Stimulated activated naive CD8-positive, alpha-beta T cell treated with anti-CD3 and anti-CD28 coated beads, Interleukin-15, Interleukin-2, amounts not matched to agents 100 ng/mL and 50 ng/mL, for 24 hours (primary cell): ENCODE data around the gene SNAI3.

Experiments
- H3K27ac Mint-ChIP-seq: one replicate; pipeline ENCODE4 v1.8.0; 2021; ENCODE audit warnings: mild to moderate bottlenecking, mixed read lengths
- H3K27me3 Mint-ChIP-seq: one replicate; pipeline ENCODE4 v1.8.0; 2021; ENCODE audit warnings: mixed read lengths
- H3K36me3 Mint-ChIP-seq: one replicate; pipeline ENCODE4 v1.8.0; 2021; ENCODE audit warnings: low read depth, mixed read lengths
- H3K4me1 Mint-ChIP-seq: one replicate; pipeline ENCODE4 v1.8.0; 2021; ENCODE audit warnings: low read depth, mixed read lengths
- H3K4me3 Mint-ChIP-seq: one replicate; pipeline ENCODE4 v1.8.0; 2021; ENCODE audit warnings: mild to moderate bottlenecking, mixed read lengths
- H3K9me3 Mint-ChIP-seq: one replicate; pipeline ENCODE4 v1.8.0; 2021; ENCODE audit warnings: mixed read lengths

SNAI3 gene

DNA sequence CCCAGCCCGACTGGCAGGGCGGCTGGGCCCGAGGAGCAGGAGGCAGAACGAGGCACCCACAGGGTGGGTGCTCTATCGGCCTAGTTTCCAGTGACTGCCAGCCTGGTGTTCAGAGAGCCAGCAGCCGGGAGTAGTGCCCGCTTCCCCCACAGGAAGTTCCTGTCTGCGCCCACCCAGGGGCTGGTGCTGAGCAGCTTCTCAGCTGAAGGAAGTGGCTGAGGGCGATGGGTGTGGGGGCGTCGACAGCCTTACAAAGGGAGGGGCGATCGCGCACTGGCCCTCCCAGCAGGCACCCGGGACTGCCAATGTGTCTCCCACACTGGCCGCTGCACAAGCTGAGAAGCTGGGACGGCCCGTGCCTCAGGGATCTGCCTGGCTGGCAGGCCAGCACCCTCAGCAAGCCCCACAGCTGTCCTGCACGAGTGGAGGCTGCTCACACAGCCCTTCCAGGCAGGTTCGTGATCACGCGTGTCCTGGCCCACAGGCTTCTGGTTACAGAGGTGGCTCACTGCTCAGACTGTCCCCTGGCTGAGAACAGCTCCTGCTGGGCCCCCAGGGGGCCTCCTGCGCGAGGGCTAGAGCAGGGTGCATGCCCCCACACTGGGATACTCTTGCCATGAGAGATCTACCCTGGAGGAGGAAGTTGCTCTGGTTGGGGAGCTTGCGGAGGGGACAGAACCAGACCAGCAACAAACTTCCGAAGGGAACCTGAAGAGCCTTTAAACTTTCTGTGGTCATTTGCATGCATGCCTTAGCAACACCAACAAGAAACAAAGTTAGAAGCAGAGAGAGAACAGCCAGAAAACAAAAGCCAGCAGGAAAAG is 17.4 kb upstream of the SNAI3 start:
- H3K36me3 Mint-ChIP-seq = peaks cover 13% of the 10 kb centered on the region
- H3K27me3 Mint-ChIP-seq = no peaks in the 10 kb centered on the region
- no peaks in the 10 kb centered on the region for H3K9me3 Mint-ChIP-seq
- H3K27ac Mint-ChIP-seq = peak overlapping the region; percentile 97
- peaks cover 72% of the 10 kb centered on the region for H3K4me1 Mint-ChIP-seq
- H3K4me3 Mint-ChIP-seq = peak overlapping the region; percentile 96

DNA sequence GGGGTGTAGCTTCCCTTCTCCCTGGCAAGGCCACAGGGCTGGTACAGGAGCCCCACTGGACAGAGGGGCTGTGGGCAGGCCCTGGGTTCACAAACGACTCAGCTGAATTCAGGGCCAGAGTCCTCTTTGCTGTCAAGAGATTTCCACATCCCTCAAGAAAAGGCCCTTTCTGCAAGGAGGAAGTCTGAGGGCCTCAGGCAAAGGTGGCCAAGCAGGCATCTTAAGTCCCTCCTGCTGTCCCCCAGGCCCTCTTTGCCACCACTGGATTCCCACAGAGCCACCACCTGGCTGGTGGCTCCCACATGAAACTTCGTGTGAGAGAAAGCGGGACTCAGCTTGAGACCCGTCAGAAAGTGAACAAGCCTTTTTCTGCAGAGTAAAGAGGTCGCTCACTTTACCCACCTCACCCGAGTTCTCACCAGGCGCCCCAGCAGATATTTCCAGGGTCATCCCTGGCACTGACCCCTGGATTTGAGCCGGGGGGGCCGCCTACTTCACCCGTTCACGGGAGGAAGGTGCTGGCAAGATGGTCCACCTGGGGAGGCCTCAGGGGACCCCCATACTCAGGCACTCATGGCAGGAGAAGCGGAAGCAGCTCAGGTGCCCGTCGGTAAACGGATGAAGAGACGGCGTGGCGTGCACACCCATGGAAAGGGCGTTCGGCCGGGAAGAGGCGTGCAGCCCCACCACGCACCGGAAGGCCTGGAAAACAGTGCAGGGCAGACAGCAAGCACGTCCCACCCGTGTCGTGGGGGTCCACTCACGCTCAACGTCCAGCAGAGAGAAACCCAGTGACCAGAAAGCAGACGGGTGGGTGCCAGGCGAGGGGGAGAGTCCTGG is 16.3 kb upstream of the SNAI3 start:
- H3K27me3 Mint-ChIP-seq = no peaks in the 10 kb centered on the region
- H3K36me3 Mint-ChIP-seq = peaks cover 13% of the 10 kb centered on the region
- H3K4me3 Mint-ChIP-seq = peak overlapping the region; percentile 96
- peak overlapping the region; percentile 97 for H3K27ac Mint-ChIP-seq
- H3K4me1 Mint-ChIP-seq = peaks cover 77% of the 10 kb centered on the region
- no peaks in the 10 kb centered on the region for H3K9me3 Mint-ChIP-seq

DNA sequence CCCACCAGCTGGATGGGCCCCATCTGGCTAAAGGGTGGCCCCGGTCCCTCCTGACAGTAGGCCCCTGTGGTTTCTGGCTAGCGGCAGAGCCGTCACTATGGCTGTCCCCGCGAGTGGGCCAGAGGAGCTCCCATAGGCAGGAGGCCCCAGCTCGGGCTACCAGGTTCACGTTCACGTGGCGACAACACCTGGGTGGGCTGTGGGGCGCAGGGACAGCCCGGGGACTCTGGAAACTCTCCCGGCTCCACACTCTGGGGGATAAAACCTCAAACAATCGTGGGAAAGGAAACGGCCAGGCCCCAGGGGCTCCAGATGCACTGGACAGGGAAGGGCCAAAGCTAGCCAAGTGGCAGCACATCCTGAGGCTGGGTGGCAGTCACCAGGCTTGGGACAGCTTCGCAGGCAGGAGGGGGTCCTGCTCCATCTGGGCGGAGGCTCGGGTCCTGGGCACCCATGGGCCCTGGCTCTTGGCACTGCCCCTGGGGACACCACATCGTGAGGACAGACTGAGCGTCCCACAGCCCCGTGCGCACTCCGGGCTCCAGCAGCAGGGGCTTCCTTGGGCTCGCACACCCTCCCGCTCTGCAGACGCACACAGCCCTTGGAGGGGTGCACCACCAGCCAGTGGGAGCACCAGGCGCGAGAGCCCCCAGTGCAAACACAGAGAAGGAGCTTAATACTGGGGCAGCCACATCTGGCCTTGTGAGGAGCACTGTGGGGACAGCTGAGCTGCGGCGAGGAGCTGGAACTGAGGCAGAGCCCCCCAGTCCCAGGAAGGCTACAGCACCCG is 15.5 kb upstream of the SNAI3 start:
- peak overlapping the region; percentile 97 for H3K27ac Mint-ChIP-seq
- peak overlapping the region; percentile 96 for H3K4me3 Mint-ChIP-seq
- peaks cover 70% of the 10 kb centered on the region for H3K4me1 Mint-ChIP-seq
- no peaks in the 10 kb centered on the region for H3K9me3 Mint-ChIP-seq
- no peaks in the 10 kb centered on the region for H3K27me3 Mint-ChIP-seq
- peaks cover 13% of the 10 kb centered on the region for H3K36me3 Mint-ChIP-seq

DNA sequence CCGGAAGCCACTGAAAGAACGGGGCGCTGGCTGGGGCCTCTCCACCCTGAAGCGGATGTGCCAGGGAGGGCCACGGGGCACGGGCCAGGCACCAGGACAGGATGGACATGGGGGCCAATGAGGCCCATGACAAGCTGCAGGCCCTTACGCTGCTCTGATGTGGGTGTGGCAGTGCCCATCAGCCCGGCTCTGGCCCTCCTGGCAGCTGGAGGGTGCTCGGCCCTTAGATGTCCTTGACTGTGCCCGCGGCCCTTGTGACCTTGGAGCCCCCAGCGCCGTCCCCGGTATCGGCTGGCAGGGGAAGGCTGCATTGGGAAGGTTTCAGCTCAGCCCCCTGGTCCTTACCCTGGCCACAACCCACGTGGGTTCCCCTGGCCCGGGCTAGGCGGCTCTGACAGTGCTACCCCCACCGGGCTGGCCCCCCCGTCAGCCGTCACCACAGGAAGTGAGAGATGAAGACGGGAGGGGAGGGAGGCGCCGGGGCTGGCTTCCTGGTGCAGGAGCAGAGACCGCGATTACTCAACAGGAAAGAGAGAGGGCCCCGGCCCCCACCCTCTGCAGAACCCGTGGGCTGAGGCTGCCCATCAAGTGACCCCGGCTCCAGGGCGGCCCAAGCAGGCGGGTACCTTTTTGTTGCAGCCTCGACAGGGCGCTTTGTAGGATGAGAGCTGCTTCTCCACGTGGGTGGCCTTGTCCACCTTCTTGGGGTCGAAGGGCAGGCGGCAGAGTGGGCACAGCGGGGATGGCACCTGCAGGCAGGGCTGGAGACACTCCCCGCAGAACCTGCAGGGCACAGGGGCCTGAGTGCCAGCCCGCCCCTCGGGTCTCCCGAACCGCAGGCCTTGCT is 14.6 kb upstream of the SNAI3 start:
- Mint-ChIP-seq H3K27me3 (no peaks in the 10 kb centered on the region), H3K9me3 (no peaks in the 10 kb centered on the region), H3K4me3 (peak overlapping the region; percentile 96), H3K4me1 (peaks cover 70% of the 10 kb centered on the region), H3K36me3 (peaks cover 13% of the 10 kb centered on the region), H3K27ac (peak overlapping the region; percentile 94)

DNA sequence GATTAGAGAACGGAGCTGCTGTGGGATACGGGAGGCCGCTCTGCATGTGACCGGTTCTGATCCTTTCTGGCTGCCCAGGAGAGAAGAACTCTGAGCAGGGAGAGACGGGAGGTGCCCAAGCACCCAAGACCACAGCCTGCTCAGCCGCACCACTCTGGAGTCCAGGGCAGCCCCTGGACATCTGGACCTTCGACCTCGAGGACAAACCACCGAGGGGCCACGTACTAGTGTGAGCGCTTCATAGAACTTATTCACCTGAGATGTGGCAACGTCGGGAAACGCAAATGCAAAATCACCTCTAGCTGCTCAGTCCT is 14.0 kb upstream of the SNAI3 start:
- peaks cover 13% of the 10 kb centered on the region for H3K36me3 Mint-ChIP-seq
- H3K27ac Mint-ChIP-seq = peak overlapping the region; percentile 94
- H3K4me3 Mint-ChIP-seq = peak overlapping the region; percentile 96
- H3K4me1 Mint-ChIP-seq = peaks cover 68% of the 10 kb centered on the region
- H3K9me3 Mint-ChIP-seq = no peaks in the 10 kb centered on the region
- no peaks in the 10 kb centered on the region for H3K27me3 Mint-ChIP-seq

DNA sequence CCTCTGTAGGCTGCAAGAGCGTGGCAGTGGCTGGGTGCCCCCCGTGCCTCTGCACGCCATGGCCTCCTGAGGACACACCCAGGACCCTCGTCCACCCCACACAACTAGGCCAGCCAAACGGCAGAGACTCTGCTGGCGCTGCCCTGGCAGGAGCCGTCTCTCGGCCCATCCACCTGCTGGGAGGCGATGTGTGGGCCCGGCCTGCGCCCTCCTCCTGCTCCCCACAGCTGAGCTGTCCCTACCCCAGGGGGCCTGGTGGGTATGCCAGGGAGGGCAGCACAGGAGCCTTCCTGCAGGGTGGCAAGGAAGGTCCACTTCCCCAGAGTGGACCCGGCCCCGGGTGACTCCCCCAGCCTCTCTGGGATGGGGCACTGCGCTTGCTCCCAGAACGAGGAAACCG is 12.9 kb upstream of the SNAI3 start:
- Mint-ChIP-seq H3K9me3 (no peaks in the 10 kb centered on the region), H3K27me3 (no peaks in the 10 kb centered on the region), H3K4me1 (peaks cover 58% of the 10 kb centered on the region), H3K4me3 (no peak overlapping the region), H3K36me3 (peaks cover 13% of the 10 kb centered on the region), H3K27ac (no peak overlapping the region)

DNA sequence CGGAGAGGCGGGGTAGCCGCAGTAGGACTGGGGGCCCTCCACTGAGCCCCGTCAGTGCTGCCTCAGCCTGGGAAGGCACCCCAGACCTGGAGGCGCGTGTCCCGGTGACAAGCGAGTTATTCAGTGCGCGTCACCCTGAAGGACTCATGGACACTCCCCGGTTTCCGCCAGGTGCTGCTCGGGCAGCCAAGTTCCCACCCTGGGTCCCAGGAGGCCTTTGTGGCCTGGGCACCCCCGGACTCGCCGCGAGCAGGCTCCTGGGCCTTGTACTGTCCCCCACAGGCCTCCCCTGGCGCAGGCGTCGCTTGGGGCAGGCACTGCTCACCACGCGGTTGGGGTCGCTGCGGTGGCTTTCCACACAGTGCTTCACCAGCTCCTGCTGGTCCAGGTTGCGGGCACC is 12.3 kb upstream of the SNAI3 start:
- Mint-ChIP-seq H3K9me3 (no peaks in the 10 kb centered on the region), H3K4me1 (peaks cover 53% of the 10 kb centered on the region), H3K4me3 (no peak overlapping the region), H3K27ac (no peak overlapping the region), H3K27me3 (no peaks in the 10 kb centered on the region), H3K36me3 (peaks cover 13% of the 10 kb centered on the region)

DNA sequence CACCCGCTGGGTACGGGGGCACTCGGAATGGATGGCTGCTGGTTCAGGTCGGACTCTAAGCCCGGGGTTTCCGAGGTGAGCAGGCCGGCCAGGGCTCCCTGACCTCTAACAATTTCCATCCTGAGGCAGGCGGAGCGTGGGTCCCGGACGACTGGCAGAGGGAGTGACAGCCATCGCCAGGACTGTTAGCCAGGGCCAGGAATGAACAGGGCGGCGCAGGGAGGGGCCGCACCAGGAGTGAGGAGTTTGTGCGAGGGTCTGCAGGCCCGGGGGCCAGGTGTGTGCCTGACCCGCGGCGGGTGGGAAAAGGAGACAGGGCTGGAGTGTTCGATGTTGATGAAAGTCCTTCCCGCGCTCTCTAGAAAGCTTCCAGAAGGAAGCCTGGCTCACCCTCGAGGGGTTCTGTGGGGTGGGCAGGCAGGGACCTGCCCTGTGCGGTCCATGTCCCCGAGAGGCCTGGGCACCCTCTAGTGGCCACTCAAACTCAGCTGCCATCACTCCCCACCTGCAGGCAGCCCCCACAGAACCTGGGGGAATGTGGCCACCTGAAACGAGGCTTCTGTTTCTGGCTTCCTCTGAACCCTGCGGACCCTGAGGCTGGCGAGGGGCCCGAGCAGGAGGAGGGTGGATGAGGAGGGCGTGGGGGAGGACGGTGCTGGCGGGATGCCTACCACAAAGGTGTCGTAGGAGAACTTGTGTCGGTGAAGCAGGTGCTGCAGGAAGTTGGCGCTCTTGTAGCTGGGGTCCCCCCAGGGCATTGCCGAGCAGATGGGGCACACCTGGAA is 11.7 kb upstream of the SNAI3 start:
- H3K27me3 Mint-ChIP-seq = no peaks in the 10 kb centered on the region
- H3K9me3 Mint-ChIP-seq = no peaks in the 10 kb centered on the region
- H3K4me1 Mint-ChIP-seq = peaks cover 48% of the 10 kb centered on the region
- peaks cover 11% of the 10 kb centered on the region for H3K36me3 Mint-ChIP-seq
- H3K4me3 Mint-ChIP-seq = no peak overlapping the region
- no peak overlapping the region for H3K27ac Mint-ChIP-seq

DNA sequence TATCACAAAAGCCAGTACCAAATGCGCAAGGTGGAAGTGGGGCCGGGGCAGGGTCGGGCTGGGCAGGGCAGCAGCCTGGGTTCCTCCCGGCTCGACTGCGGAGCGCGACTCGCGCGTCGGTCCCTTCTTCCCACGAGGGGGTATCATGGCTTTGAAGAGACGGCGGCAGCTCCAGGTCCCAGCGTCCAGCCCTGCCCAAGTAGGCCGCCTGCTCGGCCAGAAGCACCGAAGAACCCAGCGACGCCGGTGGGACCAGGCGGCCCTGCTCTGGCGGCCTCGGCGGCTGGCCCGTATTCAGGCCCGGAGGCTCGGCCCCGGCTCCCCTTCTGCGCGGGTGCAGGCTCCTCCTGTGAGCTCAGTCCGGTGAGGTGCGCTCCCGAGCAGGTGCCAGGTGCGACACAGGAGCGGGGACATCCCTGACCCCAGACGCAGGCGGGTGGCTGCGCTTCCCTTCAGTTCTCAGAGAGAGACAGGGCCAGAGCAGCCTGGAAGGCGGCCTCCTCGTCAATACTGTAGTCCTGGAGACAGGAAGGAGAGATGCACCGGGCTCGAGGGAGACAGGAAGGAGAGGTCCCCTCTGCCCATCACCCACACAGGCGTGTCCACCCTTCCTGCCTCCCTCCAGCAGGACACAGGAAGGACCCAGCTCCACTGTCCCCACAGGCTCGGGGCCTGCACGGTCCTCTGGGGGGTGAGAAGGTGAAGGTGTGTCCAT is 11.0 kb upstream of the SNAI3 start:
- Mint-ChIP-seq H3K27me3 (no peaks in the 10 kb centered on the region), H3K4me1 (peaks cover 48% of the 10 kb centered on the region), H3K4me3 (no peak overlapping the region), H3K27ac (no peak overlapping the region), H3K36me3 (peaks cover 5% of the 10 kb centered on the region), H3K9me3 (no peaks in the 10 kb centered on the region)

DNA sequence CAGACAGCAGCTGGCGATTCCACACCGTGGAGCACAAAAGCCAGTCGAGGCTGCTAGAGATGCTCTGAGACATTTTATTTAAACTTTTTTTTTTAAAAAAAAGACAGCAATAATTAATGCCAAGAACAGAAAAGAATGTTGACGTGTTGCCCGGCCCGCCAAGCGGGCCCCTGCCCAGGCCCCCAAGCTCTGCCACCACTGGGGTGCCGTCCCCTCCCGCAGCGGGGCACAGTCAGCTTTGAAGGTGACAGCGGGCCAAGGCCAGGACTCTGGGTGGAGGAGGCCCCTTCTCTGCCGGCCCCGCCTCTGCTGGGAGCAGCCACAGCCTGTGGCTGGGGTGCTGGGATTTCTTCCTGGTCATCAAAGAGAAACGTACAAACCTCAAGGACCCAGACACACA is 10.1 kb upstream of the SNAI3 start:
- H3K9me3 Mint-ChIP-seq = no peaks in the 10 kb centered on the region
- H3K36me3 Mint-ChIP-seq = peaks cover 5% of the 10 kb centered on the region
- H3K4me1 Mint-ChIP-seq = peaks cover 47% of the 10 kb centered on the region
- no peak overlapping the region for H3K4me3 Mint-ChIP-seq
- H3K27ac Mint-ChIP-seq = no peak overlapping the region
- no peaks in the 10 kb centered on the region for H3K27me3 Mint-ChIP-seq

DNA sequence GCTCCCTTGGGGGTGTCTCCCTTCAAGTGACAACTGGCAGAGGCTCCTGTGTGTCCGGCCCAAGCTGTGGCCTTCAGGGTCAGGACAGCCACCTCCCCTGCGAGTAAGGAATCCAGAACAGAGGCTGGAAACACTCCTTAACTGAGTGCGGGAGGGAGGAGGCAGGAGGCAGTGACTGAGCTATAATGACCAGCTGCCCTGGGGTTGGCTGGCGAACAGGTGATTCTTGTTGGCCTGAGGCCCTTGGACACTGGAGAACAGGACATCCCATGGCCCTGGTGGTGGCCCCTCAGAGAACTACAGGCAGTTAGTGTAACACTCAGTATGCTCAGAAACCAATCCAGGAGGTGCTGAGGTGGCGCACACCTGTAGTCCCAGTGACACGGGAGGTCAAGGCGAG is 9.4 kb upstream of the SNAI3 start:
- Mint-ChIP-seq H3K27ac (no peak overlapping the region), H3K4me1 (peaks cover 47% of the 10 kb centered on the region), H3K27me3 (no peaks in the 10 kb centered on the region), H3K36me3 (peaks cover 5% of the 10 kb centered on the region), H3K4me3 (no peak overlapping the region), H3K9me3 (no peaks in the 10 kb centered on the region)

DNA sequence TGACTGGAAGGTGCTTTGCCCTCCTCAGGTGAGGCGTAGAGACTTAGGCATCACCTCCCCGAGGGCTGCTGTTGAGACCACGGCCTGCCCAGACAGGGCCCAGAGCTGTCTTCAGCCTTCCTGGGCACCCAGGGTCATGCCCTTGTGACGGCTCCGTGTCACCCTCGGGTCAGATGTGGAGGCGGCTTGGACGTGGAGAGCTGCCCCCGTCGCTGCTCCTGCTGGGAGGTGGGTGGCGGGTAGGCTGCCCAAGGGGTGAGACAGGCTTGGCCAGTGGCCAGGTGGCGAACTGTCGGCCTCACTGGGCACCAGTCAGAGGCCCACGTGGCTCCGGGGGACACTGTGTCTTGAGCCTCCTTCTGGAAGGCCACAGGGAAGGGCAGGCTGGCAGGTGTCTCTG is 8.9 kb upstream of the SNAI3 start:
- H3K27me3 Mint-ChIP-seq = no peaks in the 10 kb centered on the region
- H3K36me3 Mint-ChIP-seq = peaks cover 5% of the 10 kb centered on the region
- no peak overlapping the region for H3K4me3 Mint-ChIP-seq
- H3K27ac Mint-ChIP-seq = no peak overlapping the region
- H3K9me3 Mint-ChIP-seq = no peaks in the 10 kb centered on the region
- H3K4me1 Mint-ChIP-seq = peaks cover 46% of the 10 kb centered on the region
